MM.1S (cell line): Measurements from ENCODE around the gene PSMA4.

Source experiments
- DNase-seq: peaks from one replicate; pipeline ENCODE4 v3.0.0-alpha.2; 2015
- H2AFZ ChIP-seq: fragments of 300-600 bp; sonication (generic); 2 replicates; pipeline ENCODE4 v1.6.0; 2016; ENCODE audit warnings: antibody characterized with exemption, low read length
- H3F3A ChIP-seq: fragments of 300-600 bp; sonication (generic); 2 replicates; pipeline ENCODE4 v1.6.1; 2016; ENCODE audit warnings: mild to moderate bottlenecking, antibody characterized with exemption, low read length, moderate library complexity, mixed read lengths; ENCODE audit not compliant: insufficient read depth
- H3K27ac ChIP-seq: fragments of 300-600 bp; sonication (generic); 2 replicates; pipeline ENCODE4 v1.5.1; 2016; ENCODE audit warnings: mild to moderate bottlenecking, low read length
- H3K27me3 ChIP-seq: fragments of 300-600 bp; sonication (generic); replicated peaks from 2 replicates; pipeline ENCODE4 v1.6.0; 2016; ENCODE audit warnings: low read length; ENCODE audit not compliant: insufficient read depth
- H3K36me3 ChIP-seq: fragments of 300-600 bp; sonication (generic); replicated peaks from 2 replicates; pipeline ENCODE4 v1.6.1; 2016; ENCODE audit warnings: mild to moderate bottlenecking, low read length, mixed read lengths; ENCODE audit not compliant: insufficient read depth
- H3K4me1 ChIP-seq: fragments of 300-600 bp; sonication (generic); 2 replicates; pipeline ENCODE4 v1.6.1; 2016; ENCODE audit warnings: low read length, mixed read lengths
- H3K4me2 ChIP-seq: fragments of 300-600 bp; sonication (generic); 2 replicates; pipeline ENCODE4 v1.6.0; 2016; ENCODE audit warnings: low read depth, low read length
- H3K4me3 ChIP-seq: fragments of 300-600 bp; sonication (generic); 2 replicates; pipeline ENCODE4 v1.5.1; 2016; ENCODE audit warnings: low read length, mixed read lengths
- H3K79me2 ChIP-seq: fragments of 300-600 bp; sonication (generic); 2 replicates; pipeline ENCODE4 v1.6.1; 2016; ENCODE audit warnings: mixed run types, low read length, mixed read lengths
- H3K9ac ChIP-seq: fragments of 300-600 bp; sonication (generic); 2 replicates; pipeline ENCODE4 v1.6.1; 2016; ENCODE audit warnings: low read length, mixed read lengths
- H3K9me2 ChIP-seq: fragments of 300-600 bp; sonication (generic); replicated peaks from 2 replicates; pipeline ENCODE4 v1.6.1; 2016; ENCODE audit warnings: mild to moderate bottlenecking, low read length, mixed read lengths; ENCODE audit not compliant: insufficient read depth
- H3K9me3 ChIP-seq: fragments of 300-600 bp; sonication (generic); replicated peaks from 2 replicates; pipeline ENCODE4 v1.6.1; 2016; ENCODE audit warnings: mild to moderate bottlenecking, low read length, mixed read lengths; ENCODE audit not compliant: insufficient read depth
- H4K20me1 ChIP-seq: fragments of 300-600 bp; sonication (generic); 2 replicates; pipeline ENCODE4 v1.6.1; 2016; ENCODE audit warnings: mild to moderate bottlenecking, low read length, moderate library complexity, mixed read lengths; ENCODE audit not compliant: insufficient read depth
- EZH2 ChIP-seq: fragments of 300-600 bp; sonication (generic); optimal IDR thresholded peaks from 2 replicates; pipeline ENCODE3; 2017; ENCODE audit warnings: low read depth, mild to moderate bottlenecking, antibody characterized with exemption, low read length, mixed read lengths
- EZH2phosphoT487 ChIP-seq: fragments of 300-600 bp; sonication (generic); IDR thresholded peaks from 2 replicates; pipeline ENCODE4 v1.6.1; 2018; ENCODE audit warnings: antibody characterized with exemption, low read length
- TF ChIP-seq, protein P1 (sequence below): fragments of 300-600 bp; sonication (generic); IDR thresholded peaks from 2 replicates; pipeline ENCODE4 v1.5.1; 2016; ENCODE audit warnings: antibody characterized with exemption, low read length, mixed read lengths

The PSMA4 gene

DNA sequence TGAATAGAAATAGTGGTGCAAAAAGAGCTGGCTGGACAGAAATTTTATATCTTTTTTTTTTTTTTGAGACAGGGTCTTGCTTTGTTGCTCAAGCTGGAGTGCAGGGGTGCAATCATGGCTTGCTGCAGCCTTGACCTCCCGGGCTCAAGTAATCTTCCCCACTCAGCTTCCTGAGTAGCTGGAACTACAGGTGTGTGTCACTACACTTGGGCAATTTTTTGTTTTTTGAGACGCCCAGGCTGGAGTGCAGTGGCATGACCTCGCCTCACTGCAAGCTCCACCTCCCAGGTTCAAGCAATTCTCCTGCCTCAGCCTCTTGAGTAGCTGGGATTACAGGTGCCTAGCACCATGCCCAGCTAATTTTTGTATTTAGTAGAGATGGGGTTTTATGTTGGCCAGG is 58.1 kb downstream of the PSMA4 start:
- H2AFZ ChIP-seq: no peak overlapping the region

DNA sequence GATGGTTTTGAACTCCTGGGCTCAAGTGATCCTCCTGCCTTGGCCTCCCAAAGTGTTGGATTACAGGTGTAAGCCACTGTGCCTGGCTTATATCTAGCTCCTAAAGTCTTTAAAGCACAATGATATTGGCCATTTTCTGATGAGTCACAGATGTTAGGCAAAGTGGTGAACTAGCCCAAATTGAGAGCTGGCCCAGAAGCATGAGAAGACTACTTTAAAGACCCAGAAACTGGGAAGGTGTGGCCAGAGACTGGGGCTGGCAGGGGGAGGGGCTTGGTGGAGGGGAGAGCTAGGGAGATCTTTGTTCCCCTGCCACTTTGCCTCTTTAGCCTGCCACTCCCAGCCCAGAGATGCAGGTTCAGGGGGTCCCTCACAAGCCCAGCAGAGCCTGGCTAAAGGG is 58.9 kb downstream of the PSMA4 start:
- Histone ChIP-seq H3K36me3 (no peaks in the 10 kb centered on the region), H2AFZ (no peak overlapping the region), H3K27me3 (no peaks in the 10 kb centered on the region), H3K4me3 (no peak overlapping the region), H3K4me1 (no peaks in the 10 kb centered on the region), H4K20me1 (no peaks in the 10 kb centered on the region), H3K4me2 (no peak overlapping the region), H3F3A (no peaks in the 10 kb centered on the region), H3K9me2 (no peaks in the 10 kb centered on the region), H3K27ac (no peak overlapping the region), H3K9ac (no peak overlapping the region), H3K79me2 (no peaks in the 10 kb centered on the region), H3K9me3 (no peaks in the 10 kb centered on the region; the same call in 1 of the 2 replicates)
- no peak for TF ChIP-seq EZH2phosphoT487
- no peak for TF ChIP-seq EZH2
- TF ChIP-seq, protein P1, sequence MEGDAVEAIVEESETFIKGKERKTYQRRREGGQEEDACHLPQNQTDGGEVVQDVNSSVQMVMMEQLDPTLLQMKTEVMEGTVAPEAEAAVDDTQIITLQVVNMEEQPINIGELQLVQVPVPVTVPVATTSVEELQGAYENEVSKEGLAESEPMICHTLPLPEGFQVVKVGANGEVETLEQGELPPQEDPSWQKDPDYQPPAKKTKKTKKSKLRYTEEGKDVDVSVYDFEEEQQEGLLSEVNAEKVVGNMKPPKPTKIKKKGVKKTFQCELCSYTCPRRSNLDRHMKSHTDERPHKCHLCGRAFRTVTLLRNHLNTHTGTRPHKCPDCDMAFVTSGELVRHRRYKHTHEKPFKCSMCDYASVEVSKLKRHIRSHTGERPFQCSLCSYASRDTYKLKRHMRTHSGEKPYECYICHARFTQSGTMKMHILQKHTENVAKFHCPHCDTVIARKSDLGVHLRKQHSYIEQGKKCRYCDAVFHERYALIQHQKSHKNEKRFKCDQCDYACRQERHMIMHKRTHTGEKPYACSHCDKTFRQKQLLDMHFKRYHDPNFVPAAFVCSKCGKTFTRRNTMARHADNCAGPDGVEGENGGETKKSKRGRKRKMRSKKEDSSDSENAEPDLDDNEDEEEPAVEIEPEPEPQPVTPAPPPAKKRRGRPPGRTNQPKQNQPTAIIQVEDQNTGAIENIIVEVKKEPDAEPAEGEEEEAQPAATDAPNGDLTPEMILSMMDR: no peak
- DNase-seq: no peak

More for the DNA sequence above, 58.1 kb downstream of the PSMA4 start:
- Histone ChIP-seq H3K4me2 (no peak overlapping the region), H3K27ac (no peak overlapping the region), H3K9me2 (no peaks in the 10 kb centered on the region), H4K20me1 (no peaks in the 10 kb centered on the region), H3K4me1 (no peaks in the 10 kb centered on the region), H3K9ac (no peak overlapping the region), H3K9me3 (no peaks in the 10 kb centered on the region; the same call in 1 of the 2 replicates), H3K4me3 (no peak overlapping the region), H3K27me3 (no peaks in the 10 kb centered on the region), H3K79me2 (no peaks in the 10 kb centered on the region), H3F3A (no peaks in the 10 kb centered on the region), H3K36me3 (no peaks in the 10 kb centered on the region)
- DNase-seq: no peak
- TF ChIP-seq EZH2 (no peak), EZH2phosphoT487 (no peak)
- TF ChIP-seq, protein P1: no peak
